Neural cell (in vitro differentiated cells): ENCODE measurements around the gene ADAM10.

Experiments used
- CTCF ChIP-seq: fragments of 450-650 bp; IDR thresholded peaks from 2 replicates; pipeline ENCODE4 v1.5.1; 2014; ENCODE audit warnings: antibody characterized with exemption, mild to moderate bottlenecking, moderate library complexity; ENCODE audit not compliant: poor library complexity, severe bottlenecking
- MXI1 ChIP-seq: fragments of 450-650 bp; conservative IDR thresholded peaks from 2 replicates; pipeline ENCODE4 v1.6.1; 2014; ENCODE audit warnings: antibody characterized with exemption, mild to moderate bottlenecking; ENCODE audit not compliant: poor library complexity, severe bottlenecking

- TF ChIP-seq MXI1 (no peak), CTCF (no peak)
Measured at GRCh38 chr15:58566029-58566428, 183.5 kb downstream of the ADAM10 start.
